ENCODE data around the gene SCAP.

The SCAP gene

GRCh38 chr3:47412842-47413520, 62.8 kb downstream of the SCAP start:
- no peak overlapping the region for H3K4me3 Mint-ChIP-seq
- H3K36me3 Mint-ChIP-seq (ENCODE audit: low read depth) = peaks cover 35% of the 10 kb centered on the region
- H3K27me3 Mint-ChIP-seq (ENCODE audit: low read depth) = no peaks in the 10 kb centered on the region
- TF ChIP-seq CTCF (IDR thresholded peaks at IDR 0.05; ENCODE audit: unreplicated experiment in 3 of 3) = no peak
- H3K27ac Mint-ChIP-seq = peak overlapping the region in 1 of 3 experiments; percentile 35
- no peaks in the 10 kb centered on the region for H3K9me3 Mint-ChIP-seq
- H3K4me1 Mint-ChIP-seq = no peaks in the 10 kb centered on the region

GRCh38 chr3:47412453-47412756, 63.3 kb downstream of the SCAP start:
- no peak overlapping the region for H3K4me3 Mint-ChIP-seq
- no peaks in the 10 kb centered on the region for H3K9me3 Mint-ChIP-seq
- H3K4me1 Mint-ChIP-seq = no peaks in the 10 kb centered on the region
- peaks cover 39% of the 10 kb centered on the region for H3K36me3 Mint-ChIP-seq (ENCODE audit: low read depth)
- H3K27ac Mint-ChIP-seq = no peak overlapping the region
- no peak for TF ChIP-seq CTCF (IDR thresholded peaks at IDR 0.05; ENCODE audit: unreplicated experiment in 3 of 3)
- H3K27me3 Mint-ChIP-seq (ENCODE audit: low read depth) = no peaks in the 10 kb centered on the region

- Mint-ChIP-seq H3K9me3 (no peaks in the 10 kb centered on the region), H3K4me3 (no peak overlapping the region), H3K27me3 (ENCODE audit: low read depth) (no peaks in the 10 kb centered on the region), H3K4me1 (no peaks in the 10 kb centered on the region), H3K27ac (no peak overlapping the region), H3K36me3 (ENCODE audit: low read depth) (peaks cover 37% of the 10 kb centered on the region)
- no peak for TF ChIP-seq CTCF (IDR thresholded peaks at IDR 0.05; ENCODE audit: unreplicated experiment in 3 of 3)
These were observed 63.9 kb downstream of the SCAP start for GRCh38 chr3:47411696-47412452.

- Mint-ChIP-seq H3K36me3 (ENCODE audit: low read depth) (peaks cover 32% of the 10 kb centered on the region), H3K27me3 (ENCODE audit: low read depth) (no peaks in the 10 kb centered on the region), H3K4me3 (no peak overlapping the region), H3K27ac (no peak overlapping the region), H3K4me1 (no peaks in the 10 kb centered on the region), H3K9me3 (no peaks in the 10 kb centered on the region)
- no peak for TF ChIP-seq CTCF (IDR thresholded peaks at IDR 0.05; ENCODE audit: unreplicated experiment in 3 of 3)
These were observed 64.7 kb downstream of the SCAP start for GRCh38 chr3:47410801-47411646.

- H3K27ac Mint-ChIP-seq = no peak overlapping the region
- no peak for TF ChIP-seq CTCF (IDR thresholded peaks at IDR 0.05; ENCODE audit: unreplicated experiment in 3 of 3)
- H3K27me3 Mint-ChIP-seq (ENCODE audit: low read depth) = no peaks in the 10 kb centered on the region
- H3K4me3 Mint-ChIP-seq = no peak overlapping the region
- H3K9me3 Mint-ChIP-seq = no peaks in the 10 kb centered on the region
- H3K36me3 Mint-ChIP-seq (ENCODE audit: low read depth) = peaks cover 25% of the 10 kb centered on the region
- no peaks in the 10 kb centered on the region for H3K4me1 Mint-ChIP-seq
These were observed 65.4 kb downstream of the SCAP start for GRCh38 chr3:47410417-47410720.
